Measurements from ENCODE around the gene COL18A1.
"Not testable (repeated sequence)": the region's sequence is repeated elsewhere in the genome, so short reads cannot be mapped to it uniquely, and the experiment has no call there.

COL18A1 gene

GRCh38 chr21:45496968-45497845 is 92.2 kb downstream of the COL18A1 start:
- no peak for DNase-seq

GRCh38 chr21:45497846-45498645 is 93.1 kb downstream of the COL18A1 start:
- no peak for DNase-seq

DNA sequence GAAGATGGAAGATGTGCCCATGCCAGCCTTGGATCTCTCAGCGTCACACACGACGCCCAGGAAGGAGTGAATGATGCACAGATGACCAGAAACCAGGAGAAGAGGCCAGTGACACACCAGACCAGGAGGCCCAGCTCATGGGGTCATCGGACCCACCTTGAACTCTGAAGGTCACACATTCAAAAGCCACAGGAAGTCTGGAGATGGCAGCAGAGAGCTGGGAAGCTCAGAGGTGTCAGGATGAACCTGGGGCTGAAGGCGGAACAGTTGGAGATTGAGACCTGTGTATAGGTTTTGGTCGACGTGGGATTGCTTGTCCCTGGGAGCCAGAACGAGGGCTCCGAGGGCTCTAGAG is 93.7 kb downstream of the COL18A1 start:
- no peak for DNase-seq

- no peak for DNase-seq
Measured at GRCh38 chr21:45499201-45499750, 94.3 kb downstream of the COL18A1 start.

GRCh38 chr21:45499970-45500577 is 95.1 kb downstream of the COL18A1 start:
- no peak for DNase-seq

- not testable (repeated sequence) for DNase-seq
Measured at GRCh38 chr21:45501081-45502005, 96.4 kb downstream of the COL18A1 start.

- DNase-seq, result no peak
Measured at GRCh38 chr21:45502006-45502345, 97.0 kb downstream of the COL18A1 start.

DNA sequence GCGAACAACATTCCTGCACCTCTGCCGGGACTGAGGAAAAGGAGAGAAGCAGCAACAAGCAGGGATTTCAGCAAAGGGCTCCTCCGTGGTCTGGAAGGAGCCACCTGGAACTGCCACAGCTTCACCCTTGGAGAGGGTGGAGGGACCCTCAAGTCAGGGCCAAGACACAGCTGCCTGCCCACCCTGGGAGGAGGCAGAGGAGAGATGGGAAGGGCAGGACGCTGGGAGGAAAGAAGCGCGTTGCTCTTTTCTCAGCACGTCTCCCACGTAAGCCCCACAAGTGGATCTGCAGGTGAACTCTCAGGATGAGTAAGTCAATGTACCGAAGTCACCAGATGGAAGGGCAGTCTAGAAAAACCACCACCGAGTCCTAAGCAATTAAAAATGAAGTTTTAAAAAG is 97.6 kb downstream of the COL18A1 start:
- no peak for DNase-seq

DNA sequence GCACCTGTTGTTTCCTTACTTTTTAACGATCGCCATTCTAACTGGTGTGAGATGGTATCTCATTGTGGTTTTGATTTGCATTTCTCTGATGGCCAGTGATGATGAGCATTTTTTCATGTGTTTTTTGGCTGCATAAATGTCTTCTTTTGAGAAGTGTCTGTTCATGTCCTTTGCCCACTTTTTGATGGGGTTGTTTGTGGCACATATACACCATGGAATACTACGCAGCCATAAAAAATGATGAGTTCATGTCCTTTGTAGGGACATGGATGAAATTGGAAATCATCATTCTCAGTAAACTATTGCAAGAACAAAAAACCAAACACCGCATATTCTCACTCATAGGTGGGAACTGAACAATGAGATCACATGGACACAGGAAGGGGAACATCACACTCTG is 98.3 kb downstream of the COL18A1 start:
- DNase-seq, result not testable (repeated sequence)

- DNase-seq, result no peak
Measured at GRCh38 chr21:45504021-45504515, 99.1 kb downstream of the COL18A1 start.

DNA sequence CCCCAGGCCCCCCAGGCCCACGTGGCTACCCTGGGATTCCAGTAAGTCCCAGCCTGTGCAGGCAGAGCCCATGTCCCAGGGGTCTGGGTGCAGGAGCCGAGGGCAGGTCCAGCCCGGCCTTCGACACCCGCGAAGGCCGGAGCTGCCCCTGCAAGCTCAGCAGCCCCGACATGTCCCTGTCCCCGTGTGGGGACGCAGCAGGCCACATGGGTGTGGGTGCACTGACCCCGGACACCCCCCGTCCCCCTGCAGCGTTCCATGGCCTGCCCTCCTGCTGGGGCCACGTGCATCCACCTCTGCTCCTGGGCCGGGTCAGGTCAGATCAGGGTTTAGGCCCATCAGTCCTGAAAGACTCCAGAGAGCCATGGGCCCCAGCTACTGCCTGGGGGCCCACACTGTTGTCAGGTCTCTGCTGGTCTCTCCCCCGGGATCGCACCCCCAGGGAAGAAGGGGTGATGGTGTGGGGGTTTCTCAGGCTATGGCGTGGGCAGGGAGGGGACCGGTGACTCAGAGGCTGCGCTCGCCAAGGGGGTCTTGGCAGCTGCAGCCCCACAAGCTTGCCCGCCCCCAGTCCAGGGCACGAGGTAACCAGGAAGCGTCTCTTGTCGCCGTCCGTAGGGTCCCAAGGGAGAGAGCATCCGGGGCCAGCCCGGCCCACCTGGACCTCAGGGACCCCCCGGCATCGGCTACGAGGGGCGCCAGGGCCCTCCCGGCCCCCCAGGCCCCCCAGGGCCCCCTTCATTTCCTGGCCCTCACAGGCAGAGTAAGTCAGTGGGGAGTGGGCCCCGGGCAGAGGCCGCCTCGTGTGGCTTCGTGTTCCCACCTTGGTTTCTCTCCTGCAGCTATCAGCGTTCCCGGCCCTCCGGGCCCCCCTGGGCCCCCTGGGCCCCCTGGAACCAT is 99.8 kb downstream of the COL18A1 start:
- DNase-seq, result no peak

DNA sequence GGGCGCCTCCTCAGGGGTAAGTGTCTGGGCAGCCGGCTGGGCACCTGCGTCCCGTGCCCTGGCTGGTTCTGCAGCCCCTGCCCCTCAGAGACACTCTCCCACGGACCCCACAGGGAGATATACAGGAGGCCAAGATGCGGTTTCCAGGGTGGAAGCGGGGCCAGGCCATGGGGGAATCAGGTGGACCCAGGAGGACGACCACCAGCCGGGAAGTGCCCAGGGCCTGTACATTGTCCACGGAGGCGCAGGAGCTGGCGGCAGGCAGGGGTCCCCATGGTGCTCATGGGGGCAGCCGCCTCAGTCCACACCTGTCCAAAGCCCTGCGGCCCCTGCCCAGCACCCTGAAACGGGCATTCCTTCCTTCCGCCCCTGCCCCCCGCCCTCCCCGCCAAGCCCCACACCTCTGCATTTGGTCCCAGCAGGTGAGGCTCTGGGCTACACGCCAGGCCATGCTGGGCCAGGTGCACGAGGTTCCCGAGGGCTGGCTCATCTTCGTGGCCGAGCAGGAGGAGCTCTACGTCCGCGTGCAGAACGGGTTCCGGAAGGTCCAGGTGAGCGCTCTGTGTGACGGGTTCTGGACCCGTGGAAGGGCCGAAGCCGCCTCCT is 100.6 kb downstream of the COL18A1 start:
- DNase-seq, result no peak

DNA sequence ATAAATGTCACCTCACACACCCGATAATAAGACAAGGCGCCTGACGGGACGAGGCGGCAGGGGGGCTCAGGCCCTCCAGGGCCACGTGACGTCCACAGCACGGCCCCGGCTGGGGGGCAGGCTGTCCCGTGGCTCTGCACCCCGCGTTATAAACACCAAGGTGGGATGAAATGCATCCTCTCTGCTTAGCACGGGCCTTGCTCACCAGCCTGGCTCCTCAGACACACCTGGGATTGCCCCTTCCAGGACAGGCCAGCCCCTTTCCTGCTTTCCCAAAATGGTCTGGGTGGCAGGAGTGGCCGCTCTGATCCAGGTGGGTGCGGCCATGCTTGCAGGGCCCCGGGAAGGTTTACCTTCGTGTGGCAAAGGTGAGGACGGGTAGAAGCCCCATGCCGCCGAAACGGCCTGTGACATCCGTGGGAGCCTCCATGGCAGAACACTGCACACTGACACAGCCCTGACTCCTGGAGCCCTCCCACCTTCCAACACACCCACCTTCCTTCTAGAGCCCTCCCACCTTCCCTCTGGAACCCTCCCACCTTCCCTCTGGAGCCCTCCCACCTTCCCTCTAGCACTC is 101.4 kb downstream of the COL18A1 start:
- no peak for DNase-seq

DNA sequence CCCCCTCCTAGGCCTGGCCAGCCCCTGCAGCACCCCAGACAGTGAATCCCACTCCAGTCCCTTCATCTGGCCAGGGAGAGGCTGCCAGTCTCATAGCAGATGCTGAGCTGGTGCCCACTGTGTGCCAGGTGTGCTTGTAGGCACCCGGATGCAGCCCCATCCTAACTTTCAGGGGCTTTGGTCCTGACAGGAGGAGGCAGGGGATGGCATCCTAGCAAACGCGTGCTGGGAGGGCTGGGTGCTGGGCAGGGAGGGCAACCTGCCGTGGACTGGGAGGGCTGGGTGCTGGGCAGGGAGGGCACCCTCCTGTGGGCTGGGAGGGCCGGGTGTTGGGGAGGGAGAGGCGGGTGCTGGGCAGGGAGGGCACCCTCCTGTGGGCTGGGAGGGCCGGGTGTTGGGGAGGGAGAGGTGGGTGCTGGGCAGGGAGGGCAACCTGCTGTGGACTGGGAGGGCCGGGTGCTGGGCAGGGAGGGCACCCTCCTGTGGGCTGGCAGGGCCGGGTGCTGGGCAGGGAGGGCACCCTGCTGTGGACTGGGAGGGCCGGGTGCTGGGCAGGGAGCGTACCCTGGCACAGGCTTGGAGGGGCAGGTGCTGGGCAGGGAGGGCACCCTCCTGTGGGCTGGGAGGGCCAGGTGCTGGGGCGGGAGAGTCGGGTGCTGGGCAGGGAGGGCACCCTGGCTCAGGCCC is 102.0 kb downstream of the COL18A1 start:
- DNase-seq, result no peak

DNA sequence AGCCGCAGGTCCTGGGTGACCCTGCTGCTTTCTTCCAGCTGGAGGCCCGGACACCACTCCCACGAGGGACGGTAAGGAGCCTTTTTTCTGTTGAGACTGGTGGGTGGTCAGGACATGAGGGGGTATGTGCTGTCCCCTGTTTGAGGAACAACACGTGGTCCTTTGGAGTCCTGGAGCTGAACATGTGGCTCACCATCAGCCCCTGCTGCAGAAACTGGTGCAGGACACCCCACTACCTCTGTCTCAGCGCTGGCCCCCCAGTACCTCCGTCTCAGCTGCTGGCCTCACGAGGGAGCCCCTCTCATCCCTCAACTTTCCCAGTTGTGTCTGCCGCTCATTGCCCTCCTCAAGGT is 102.5 kb downstream of the COL18A1 start:
- DNase-seq, result no peak

GRCh38 chr21:45507888-45508508 is 103.0 kb downstream of the COL18A1 start:
- no peak for DNase-seq

DNA sequence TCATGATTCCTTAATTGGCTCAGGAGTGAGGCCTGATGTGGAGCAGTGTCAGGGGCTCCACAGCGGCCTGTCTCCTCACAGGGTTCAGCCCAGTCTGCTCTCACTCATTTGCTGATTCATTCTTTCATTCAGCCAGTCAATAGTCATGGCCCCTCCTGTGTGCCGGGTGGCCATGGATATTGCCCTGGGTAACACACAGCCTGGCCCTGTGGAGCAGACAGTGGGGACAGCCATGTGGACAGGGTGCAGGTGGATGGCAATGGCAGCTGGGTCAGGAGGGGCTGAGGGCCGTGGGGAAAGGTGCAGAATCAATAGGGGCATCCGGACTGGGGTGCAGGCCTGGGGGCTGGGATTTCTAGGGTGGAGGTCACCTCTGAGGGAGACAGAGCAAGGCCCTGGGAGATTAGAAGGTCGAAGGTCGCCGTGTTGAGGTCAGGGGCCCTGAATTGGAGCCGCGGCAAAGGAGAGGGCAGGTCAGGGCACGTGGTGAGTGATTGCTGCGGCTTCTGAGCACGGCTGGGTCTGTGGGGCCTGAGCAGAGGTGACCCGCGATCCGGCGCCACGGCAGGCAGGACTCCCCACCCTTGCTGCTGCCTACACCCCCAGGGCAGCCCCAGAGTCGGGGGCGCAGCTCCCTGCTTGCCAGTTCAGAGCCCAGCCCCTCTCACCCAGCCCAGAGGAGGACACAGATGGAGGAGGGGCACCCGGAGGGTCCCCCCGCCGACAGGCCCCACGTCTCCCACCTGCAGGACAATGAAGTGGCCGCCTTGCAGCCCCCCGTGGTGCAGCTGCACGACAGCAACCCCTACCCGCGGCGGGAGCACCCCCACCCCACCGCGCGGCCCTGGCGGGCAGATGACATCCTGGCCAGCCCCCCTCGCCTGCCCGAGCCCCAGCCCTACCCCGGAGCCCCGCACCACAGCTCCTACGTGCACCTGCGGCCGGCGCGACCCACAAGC is 103.9 kb downstream of the COL18A1 start:
- DNase-seq, result no peak
